ENCODE data around the gene RELL1.

Gene RELL1

GRCh38 chr4:37635155-37635554 lies 51.0 kb downstream of the RELL1 start:
- DNase-seq (ENCODE audit: low spot score), result no peak

GRCh38 chr4:37634180-37634579 lies 52.0 kb downstream of the RELL1 start:
- DNase-seq (ENCODE audit: low spot score), result no peak

GRCh38 chr4:37632836-37633235 lies 53.3 kb downstream of the RELL1 start:
- no peak for DNase-seq (ENCODE audit: low spot score)

DNA sequence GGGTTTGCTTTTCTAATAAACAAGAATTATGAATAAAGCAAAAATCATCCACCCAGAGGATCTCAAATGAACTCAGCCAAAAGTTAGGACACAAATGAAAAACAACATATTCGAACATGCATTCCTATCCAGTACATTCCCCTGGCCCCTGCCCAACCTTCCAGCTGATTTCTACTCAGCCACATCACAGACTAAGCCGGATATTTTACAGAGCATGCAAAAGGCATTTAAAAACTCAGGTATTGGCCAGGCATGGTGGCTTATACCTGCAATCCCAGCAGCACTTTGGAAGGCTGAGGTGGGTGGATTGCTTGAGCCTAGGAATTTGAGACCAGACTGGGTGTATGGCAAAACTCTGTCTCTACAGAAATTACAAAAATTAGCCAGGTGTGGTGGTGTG lies 54.6 kb downstream of the RELL1 start:
- DNase-seq (ENCODE audit: low spot score), result no peak

DNA sequence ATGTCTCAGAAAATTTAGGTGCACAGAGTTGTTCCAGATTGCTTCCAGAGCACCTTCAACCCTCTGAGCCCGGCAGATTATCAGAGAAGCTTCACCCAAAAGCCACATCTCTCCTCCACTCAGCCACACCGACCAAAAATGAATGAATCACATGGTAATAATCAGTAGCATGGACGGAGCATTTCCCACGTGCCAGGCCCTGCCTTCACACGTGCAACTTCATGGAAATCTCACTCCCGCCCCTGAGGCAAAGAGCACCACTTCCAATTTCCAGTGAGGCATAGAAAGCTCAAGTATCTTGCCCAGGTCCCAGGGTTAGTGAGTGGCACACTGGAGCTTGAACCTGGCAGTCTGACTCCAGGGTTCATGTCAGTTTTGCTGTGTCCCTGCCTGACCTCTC lies 56.5 kb downstream of the RELL1 start:
- DNase-seq (ENCODE audit: low spot score), result no peak

DNA sequence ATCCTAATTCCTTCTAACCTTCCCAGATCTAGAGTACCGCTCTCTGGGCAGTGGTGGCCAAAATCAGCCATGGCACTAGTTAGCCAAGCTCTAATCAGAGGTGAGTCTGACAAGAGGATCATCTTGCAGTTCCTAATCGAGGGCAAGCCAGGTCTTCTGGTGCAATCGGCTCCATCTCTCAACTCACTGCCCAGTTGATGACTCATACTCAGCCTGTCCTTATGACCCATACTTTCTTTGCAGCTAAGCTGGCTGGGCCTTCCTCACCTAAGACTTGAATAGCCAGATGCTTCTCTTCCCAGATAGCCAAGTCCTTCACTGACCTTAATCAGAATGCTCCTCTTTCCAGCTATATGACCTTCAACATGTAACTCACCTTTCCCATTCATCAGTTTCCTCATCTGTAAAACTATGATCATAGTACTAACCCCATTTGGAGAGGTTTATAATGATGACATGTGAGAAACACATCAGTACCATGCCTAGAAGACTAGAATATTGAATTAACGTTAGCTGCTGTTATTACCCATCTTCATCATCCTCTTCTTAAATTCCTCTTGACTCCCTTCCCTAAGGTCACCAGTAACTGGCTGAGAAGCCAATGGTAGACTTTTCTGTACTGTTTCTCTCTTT lies 57.1 kb downstream of the RELL1 start:
- no peak for DNase-seq (ENCODE audit: low spot score)

- no peak for DNase-seq (ENCODE audit: low spot score)
Observed at GRCh38 chr4:37627263-37627662, 58.9 kb downstream of the RELL1 start.

DNA sequence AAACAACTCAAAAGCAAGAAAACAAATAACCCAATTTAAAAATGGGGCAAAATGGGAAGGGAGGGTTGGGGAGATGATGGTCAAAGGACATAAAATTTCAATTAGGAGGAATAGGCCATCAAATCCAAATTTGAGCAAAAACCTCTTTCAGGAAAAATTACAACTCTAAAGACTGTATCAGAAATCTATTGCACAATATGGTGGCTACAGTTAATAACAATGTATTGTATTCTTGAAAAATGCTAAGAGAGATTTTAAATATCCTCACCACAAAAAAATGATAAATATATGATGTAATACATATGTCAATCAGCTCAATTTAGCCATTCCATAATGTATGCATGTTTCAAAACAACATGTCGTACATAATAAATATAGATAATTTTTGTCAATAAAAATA lies 60.7 kb downstream of the RELL1 start:
- DNase-seq (ENCODE audit: low spot score), result no peak

- DNase-seq (ENCODE audit: low spot score), result no peak
Observed at GRCh38 chr4:37623940-37624339, 62.2 kb downstream of the RELL1 start.

DNA sequence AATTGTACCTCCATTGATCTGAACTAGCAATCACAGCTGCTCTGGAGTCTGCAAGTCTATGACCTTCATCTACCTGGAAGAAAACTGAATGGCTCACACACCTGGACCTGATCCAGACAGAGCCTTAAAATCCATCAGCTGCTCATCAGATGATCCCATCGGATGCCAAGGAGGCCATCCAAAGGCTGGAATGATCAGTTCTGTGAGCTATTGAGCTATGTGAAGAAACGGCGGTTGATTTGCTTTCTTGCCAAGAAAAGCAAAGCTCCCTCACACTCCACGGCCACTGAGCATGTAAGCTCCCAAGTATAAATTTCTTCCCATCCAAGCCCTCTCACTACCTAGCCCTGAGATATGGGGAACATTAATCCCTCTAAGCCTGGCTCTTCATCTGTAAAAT lies 63.1 kb downstream of the RELL1 start:
- no peak for DNase-seq (ENCODE audit: low spot score)

GRCh38 chr4:37620176-37620575 lies 66.0 kb downstream of the RELL1 start:
- no peak for DNase-seq (ENCODE audit: low spot score)

DNA sequence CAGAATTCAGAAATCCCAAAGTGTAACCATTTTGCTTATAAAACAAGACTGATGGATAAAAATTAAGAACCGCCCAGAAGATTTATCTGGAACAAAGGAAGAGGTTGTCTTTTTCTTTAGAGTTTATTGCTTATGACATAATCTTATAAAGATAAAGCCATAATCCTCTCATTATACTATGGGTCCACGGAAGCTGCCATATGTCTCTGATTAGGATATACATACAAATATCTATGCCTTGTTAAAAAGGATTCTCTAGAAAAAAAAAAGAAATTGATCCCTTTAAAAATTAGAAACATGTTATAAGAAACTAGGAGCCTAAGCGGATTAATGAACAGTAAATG lies 70.5 kb downstream of the RELL1 start:
- no peak for DNase-seq (ENCODE audit: low spot score)

GRCh38 chr4:37615059-37615719 lies 71.0 kb downstream of the RELL1 start:
- no peak for DNase-seq (ENCODE audit: low spot score)

GRCh38 chr4:37612811-37613210 lies 73.4 kb downstream of the RELL1 start:
- no peak for DNase-seq (ENCODE audit: low spot score)

DNA sequence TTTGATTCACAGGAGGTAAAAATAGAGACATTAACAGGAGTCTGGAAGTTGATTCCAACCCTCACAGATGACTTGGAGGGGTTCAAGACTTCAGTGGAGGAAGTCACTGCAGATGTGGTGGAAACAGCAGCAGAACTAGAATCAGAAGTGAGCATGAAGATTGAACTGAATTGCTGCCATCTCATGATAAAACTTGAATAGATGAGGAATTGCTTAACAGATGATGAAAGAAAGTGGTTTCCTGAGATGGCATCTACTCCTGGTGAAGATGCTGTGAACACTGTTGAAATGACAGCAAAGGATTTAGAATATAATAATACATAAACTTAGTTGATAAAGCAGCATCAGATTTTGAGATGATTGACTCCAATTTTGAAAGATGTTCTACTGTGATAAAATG lies 76.5 kb downstream of the RELL1 start:
- DNase-seq (ENCODE audit: low spot score), result no peak

DNA sequence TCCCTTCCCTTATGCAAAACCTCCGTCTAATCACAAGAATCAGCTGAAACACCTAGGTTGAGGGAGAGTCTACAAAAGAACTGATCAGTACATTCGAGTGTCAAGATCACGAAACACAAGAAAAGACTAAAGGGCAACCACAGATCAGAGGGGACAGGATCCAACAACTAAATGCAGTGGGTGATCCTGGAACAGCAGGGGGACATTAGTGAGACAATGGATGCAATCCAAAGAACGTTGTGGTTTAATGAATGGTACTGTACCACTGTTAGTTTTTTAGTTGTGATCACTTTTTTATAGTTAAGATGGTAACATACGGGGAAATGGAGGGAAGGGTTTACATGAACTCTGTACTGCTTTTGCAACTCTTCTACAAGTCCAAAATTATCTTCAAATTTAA lies 79.2 kb downstream of the RELL1 start:
- no peak for DNase-seq (ENCODE audit: low spot score)

GRCh38 chr4:37605843-37606565 lies 80.2 kb downstream of the RELL1 start:
- no peak for DNase-seq (ENCODE audit: low spot score)

DNA sequence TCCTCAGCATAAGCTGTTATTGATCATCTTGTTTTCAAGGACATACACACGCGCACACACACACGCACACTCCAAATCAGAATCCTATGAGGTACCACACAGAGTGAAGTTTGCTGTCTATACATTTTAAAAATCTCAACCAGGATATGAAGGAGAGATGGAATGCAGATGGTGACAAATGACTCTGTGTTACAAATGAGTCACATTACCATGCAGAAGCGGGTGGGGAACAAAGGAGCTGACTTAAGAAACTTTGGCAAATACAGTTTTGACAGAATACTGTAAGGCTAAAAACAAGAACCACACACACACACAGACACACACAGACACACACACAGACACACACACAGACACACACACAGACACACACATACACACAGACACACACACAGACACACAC lies 81.7 kb downstream of the RELL1 start:
- no peak for DNase-seq (ENCODE audit: low spot score)

GRCh38 chr4:37603711-37604110 lies 82.5 kb downstream of the RELL1 start:
- no peak for DNase-seq (ENCODE audit: low spot score)

DNA sequence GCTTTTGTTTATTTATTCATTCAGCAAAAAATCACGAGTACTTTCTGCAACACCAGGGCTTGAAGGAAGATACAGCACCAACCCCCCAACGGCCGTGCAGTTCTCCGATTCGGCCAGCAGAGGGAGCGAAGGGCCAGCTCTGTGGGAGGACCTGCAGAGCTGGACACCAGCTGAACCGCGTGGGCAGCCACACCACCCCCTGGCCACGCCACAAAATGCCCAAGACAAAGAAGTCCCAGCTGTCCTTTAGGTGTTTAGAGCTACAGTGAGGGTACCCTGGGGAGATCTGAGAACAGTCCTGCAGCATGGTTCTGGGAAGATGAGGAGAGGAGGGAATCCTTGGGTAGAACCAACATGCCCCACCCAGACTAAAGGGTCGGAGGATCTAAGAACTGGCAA lies 83.1 kb downstream of the RELL1 start:
- peak; percentile 66 for DNase-seq (ENCODE audit: low spot score)

GRCh38 chr4:37602454-37603069 lies 83.6 kb downstream of the RELL1 start:
- no peak for DNase-seq (ENCODE audit: low spot score)

GRCh38 chr4:37601531-37601930 lies 84.6 kb downstream of the RELL1 start:
- no peak for DNase-seq (ENCODE audit: low spot score)

DNA sequence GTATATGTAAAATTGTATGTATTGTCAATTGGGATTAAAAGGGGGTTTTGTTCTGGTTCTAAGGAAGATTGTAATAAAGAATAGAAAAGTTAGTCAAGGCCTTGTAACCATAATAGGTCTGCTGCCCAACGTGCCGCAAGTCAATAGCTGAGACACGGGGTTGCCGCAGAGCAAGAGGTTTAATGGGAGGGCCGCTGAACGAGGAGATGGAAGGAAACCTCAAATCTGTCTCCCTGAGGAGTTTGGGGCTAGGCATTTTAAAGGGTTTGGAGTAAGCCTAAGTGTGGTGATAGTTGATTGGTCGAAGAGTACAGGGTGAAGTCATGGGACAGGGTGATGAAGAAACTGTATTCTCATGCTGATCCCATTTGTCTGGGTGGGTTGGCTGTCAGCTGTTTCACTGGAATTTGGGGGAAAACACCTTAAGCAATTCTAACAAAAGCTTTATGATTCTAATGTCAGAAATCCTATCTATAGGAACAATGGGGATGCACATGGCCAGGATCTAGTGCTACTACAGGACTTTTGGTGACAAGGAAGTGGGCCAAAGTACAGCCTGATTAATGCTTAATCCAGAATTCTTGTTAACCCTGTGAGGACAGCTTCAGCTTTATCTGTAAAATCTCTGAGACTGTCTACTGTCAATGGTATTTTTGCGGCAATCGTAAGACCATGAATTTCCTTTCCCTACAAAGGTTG lies 86.9 kb downstream of the RELL1 start:
- no peak for DNase-seq (ENCODE audit: low spot score)

Measured in CD4-positive, alpha-beta T cell treated with Interleukin-6 at 100 ng/mL for 8 hours (primary cell).